Measurements from ENCODE around the gene CACNA1C. TPM values are rescaled to one million over a fixed set of nuclear protein-coding genes. Genes with fewer than 3 reads are reported as not detected.

CACNA1C gene
- total RNA-seq, 4 donors from 2014 or later: 5.2 to 12.9 (median 6.3) TPM

GRCh38 chr12:2691345-2692071 lies 638.7 kb downstream of the CACNA1C start:
- TF ChIP-seq, protein P1, sequence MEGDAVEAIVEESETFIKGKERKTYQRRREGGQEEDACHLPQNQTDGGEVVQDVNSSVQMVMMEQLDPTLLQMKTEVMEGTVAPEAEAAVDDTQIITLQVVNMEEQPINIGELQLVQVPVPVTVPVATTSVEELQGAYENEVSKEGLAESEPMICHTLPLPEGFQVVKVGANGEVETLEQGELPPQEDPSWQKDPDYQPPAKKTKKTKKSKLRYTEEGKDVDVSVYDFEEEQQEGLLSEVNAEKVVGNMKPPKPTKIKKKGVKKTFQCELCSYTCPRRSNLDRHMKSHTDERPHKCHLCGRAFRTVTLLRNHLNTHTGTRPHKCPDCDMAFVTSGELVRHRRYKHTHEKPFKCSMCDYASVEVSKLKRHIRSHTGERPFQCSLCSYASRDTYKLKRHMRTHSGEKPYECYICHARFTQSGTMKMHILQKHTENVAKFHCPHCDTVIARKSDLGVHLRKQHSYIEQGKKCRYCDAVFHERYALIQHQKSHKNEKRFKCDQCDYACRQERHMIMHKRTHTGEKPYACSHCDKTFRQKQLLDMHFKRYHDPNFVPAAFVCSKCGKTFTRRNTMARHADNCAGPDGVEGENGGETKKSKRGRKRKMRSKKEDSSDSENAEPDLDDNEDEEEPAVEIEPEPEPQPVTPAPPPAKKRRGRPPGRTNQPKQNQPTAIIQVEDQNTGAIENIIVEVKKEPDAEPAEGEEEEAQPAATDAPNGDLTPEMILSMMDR (IDR thresholded peaks at IDR 0.05): no peak
- TF ChIP-seq POLR2A (IDR thresholded peaks at IDR 0.05) (no peak), EP300 (IDR thresholded peaks at IDR 0.05) (no peak)
- peaks cover 0 to 22% of the 10 kb centered on the region in 2 donors for H3K27me3 ChIP-seq
- H3K4me1 ChIP-seq: peaks cover 0 to 12% (median 4%) of the 10 kb centered on the region in 4 donors
- peak overlapping the region in 1 of 4 donors; percentile 67 for H3K27ac ChIP-seq
- 1 to 5% methylated on average over 31 to 62 of the region's 62 CpGs for WGBS, 2 donors
- H3K4me3 ChIP-seq: peak overlapping the region; percentile 10 to 51 (median 29)
- no peaks in the 10 kb centered on the region for H3K9me3 ChIP-seq
- no peak for DNase-seq (ENCODE audit: low spot score in 2 of 2)
- peaks cover 0 to 16% (median 0%) of the 10 kb centered on the region in 3 donors for H3K36me3 ChIP-seq

DNA sequence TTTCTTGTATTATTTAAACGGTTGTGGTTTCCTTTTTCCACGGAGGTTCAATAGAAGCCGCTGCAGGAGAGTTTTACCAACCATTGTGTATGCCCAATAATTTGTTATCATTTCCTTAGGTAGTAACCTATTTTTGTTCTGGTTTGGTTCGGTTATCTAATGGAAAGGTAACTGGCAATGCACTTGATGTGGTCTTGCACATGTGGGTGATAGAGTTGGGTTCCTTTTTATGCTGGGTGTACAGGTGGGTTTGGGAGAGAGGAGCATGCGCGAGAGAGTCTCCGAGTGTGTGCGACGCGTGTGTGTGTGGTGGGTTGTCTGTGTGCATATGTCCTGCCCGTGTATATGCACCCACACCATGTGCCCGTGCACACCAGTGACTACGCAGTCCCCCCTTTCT lies 639.3 kb downstream of the CACNA1C start:
- H3K27ac ChIP-seq: no peak overlapping the region
- WGBS, 2 donors: 56 to 60% methylated on average over 13 of the region's 13 CpGs
- H3K36me3 ChIP-seq: peaks cover 0 to 15% (median 0%) of the 10 kb centered on the region in 3 donors
- peak overlapping the region in 2 of 4 donors; percentile 43 to 51 for H3K4me3 ChIP-seq
- no peak for DNase-seq (ENCODE audit: low spot score in 2 of 2)
- peaks cover 0 to 12% (median 4%) of the 10 kb centered on the region in 4 donors for H3K4me1 ChIP-seq
- no peaks in the 10 kb centered on the region for H3K9me3 ChIP-seq
- TF ChIP-seq POLR2A (IDR thresholded peaks at IDR 0.05) (no peak), EP300 (IDR thresholded peaks at IDR 0.05) (no peak)
- TF ChIP-seq, protein P1 (IDR thresholded peaks at IDR 0.05): no peak
- H3K27me3 ChIP-seq: peaks cover 0 to 22% of the 10 kb centered on the region in 2 donors

DNA sequence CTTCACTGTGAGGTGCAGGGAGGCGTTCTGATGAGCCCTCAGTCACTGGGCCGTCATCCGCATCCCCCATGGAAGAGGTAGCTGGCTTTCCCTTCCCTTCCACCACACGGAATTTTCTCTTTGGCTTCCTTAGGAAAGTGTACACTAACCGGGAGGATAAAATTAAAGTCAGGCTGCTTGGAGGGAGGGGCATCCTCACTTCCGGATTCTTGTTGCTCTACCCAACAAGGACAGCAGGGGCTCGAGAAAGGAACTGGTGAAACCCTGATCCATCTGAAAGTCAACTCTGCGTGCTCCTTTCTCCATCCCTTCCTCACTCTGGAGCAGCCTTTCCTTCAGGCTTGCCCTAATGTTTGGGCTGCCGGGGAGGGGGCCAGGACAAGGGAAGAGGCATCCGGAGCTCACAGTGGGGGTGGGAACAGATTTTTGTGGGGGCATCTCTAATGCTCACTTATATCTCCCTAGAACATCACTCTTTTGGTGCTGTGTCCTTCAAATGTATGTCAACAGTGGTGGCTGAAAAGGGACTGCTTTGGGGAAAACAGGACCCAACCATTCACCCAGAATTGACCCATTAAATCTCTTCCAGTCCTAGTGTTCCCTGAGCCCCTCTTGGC lies 640.6 kb downstream of the CACNA1C start:
- H3K27me3 ChIP-seq: peaks cover 0 to 22% of the 10 kb centered on the region in 2 donors
- 32 to 33% methylated on average over 10 of the region's 10 CpGs for WGBS, 2 donors
- peaks cover 0 to 12% (median 4%) of the 10 kb centered on the region in 4 donors for H3K4me1 ChIP-seq
- TF ChIP-seq, protein P1 (IDR thresholded peaks at IDR 0.05): no peak
- TF ChIP-seq POLR2A (IDR thresholded peaks at IDR 0.05) (no peak), EP300 (IDR thresholded peaks at IDR 0.05) (no peak)
- H3K4me3 ChIP-seq: no peak overlapping the region
- no peaks in the 10 kb centered on the region for H3K9me3 ChIP-seq
- no peak overlapping the region for H3K27ac ChIP-seq
- DNase-seq (ENCODE audit: low spot score in 2 of 2): no peak
- H3K36me3 ChIP-seq: peaks cover 0 to 10% (median 0%) of the 10 kb centered on the region in 3 donors

GRCh38 chr12:2693980-2694610 lies 641.3 kb downstream of the CACNA1C start:
- Histone ChIP-seq H3K4me3 (no peak overlapping the region), H3K4me1 (peaks cover 0 to 12% (median 4%) of the 10 kb centered on the region in 4 donors), H3K27ac (no peak overlapping the region), H3K27me3 (peaks cover 0 to 22% of the 10 kb centered on the region in 2 donors), H3K9me3 (no peaks in the 10 kb centered on the region), H3K36me3 (peaks cover 0 to 2% (median 0%) of the 10 kb centered on the region in 3 donors)
- no peak for DNase-seq (ENCODE audit: low spot score in 2 of 2)
- 87 to 95% methylated on average over 3 of the region's 3 CpGs for WGBS, 2 donors
- TF ChIP-seq, protein P1 (IDR thresholded peaks at IDR 0.05): no peak
- TF ChIP-seq EP300 (IDR thresholded peaks at IDR 0.05) (no peak), POLR2A (IDR thresholded peaks at IDR 0.05) (no peak)

All from tibial nerve (tissue), 4 donors.